ACHN (cell line): ENCODE data around the gene TNFSF18.

Experiments
- DNase-seq: peaks from one replicate; pipeline ENCODE4 v3.0.0-alpha.2; 2015
- in situ Hi-C: cut with HindIII; loops from 2 replicates; pipeline ENCODE4 v1.10.0; 2017; ENCODE audit warnings: low sequenced_read_pairs, low pct_ligation_motif_present, low pct_unique_long_range_greater_than_20kb

TNFSF18 gene

GRCh38 chr1:173044656-173045055 is 6.1 kb downstream of the TNFSF18 start:
- DNase-seq: no peak
- in situ Hi-C loops: no loop called here

GRCh38 chr1:173043253-173043652 is 7.5 kb downstream of the TNFSF18 start:
- no peak for DNase-seq
- in situ Hi-C loops: no loop called here

- in situ Hi-C loops: no loop called here
- no peak for DNase-seq
These were observed 7.9 kb downstream of the TNFSF18 start for GRCh38 chr1:173042806-173043205.

GRCh38 chr1:173039626-173040025 is 11.1 kb downstream of the TNFSF18 start:
- in situ Hi-C loops: no loop called here
- DNase-seq: no peak

- in situ Hi-C loops: no loop called here
- DNase-seq: no peak
These were observed 11.7 kb downstream of the TNFSF18 start for GRCh38 chr1:173038875-173039554.

- DNase-seq: no peak
- in situ Hi-C loops: no loop called here
These were observed 26.2 kb downstream of the TNFSF18 start for GRCh38 chr1:173024543-173024942.

- in situ Hi-C loops: no loop called here
- DNase-seq: no peak
These were observed 27.4 kb downstream of the TNFSF18 start for GRCh38 chr1:173023343-173023742.

GRCh38 chr1:173020138-173020750 is 30.5 kb downstream of the TNFSF18 start:
- no peak for DNase-seq

GRCh38 chr1:173017792-173018191 is 32.9 kb downstream of the TNFSF18 start:
- in situ Hi-C loops: no loop called here
- no peak for DNase-seq

More at GRCh38 chr1:173020138-173020750, 30.5 kb downstream of the TNFSF18 start:
- in situ Hi-C loops: no loop called here

GRCh38 chr1:173016419-173016818 is 34.3 kb downstream of the TNFSF18 start:
- DNase-seq: no peak
- in situ Hi-C loops: no loop called here

- no peak for DNase-seq
- in situ Hi-C loops: no loop called here
These were observed 35.1 kb downstream of the TNFSF18 start for GRCh38 chr1:173015629-173016028.

- DNase-seq: no peak
- in situ Hi-C loops: no loop called here
These were observed 36.6 kb downstream of the TNFSF18 start for GRCh38 chr1:173014160-173014559.

- DNase-seq: no peak
- in situ Hi-C loops: no loop called here
These were observed 38.6 kb downstream of the TNFSF18 start for GRCh38 chr1:173012126-173012525.

GRCh38 chr1:173009597-173009996 is 41.1 kb downstream of the TNFSF18 start:
- no peak for DNase-seq
- in situ Hi-C loops: no loop called here

GRCh38 chr1:173005196-173005864 is 45.4 kb downstream of the TNFSF18 start:
- in situ Hi-C loops: no loop called here
- DNase-seq: no peak

- no peak for DNase-seq
- in situ Hi-C loops: no loop called here
These were observed 47.6 kb downstream of the TNFSF18 start for GRCh38 chr1:173002891-173003838.

GRCh38 chr1:172999349-172999748 is 51.4 kb downstream of the TNFSF18 start:
- in situ Hi-C loops: no loop called here
- no peak for DNase-seq

- in situ Hi-C loops: no loop called here
- no peak for DNase-seq
These were observed 52.8 kb downstream of the TNFSF18 start for GRCh38 chr1:172997941-172998361.

- in situ Hi-C loops: no loop called here
- DNase-seq: no peak
These were observed 57.1 kb downstream of the TNFSF18 start for GRCh38 chr1:172993640-172994039.
